Stimulated activated CD8-positive, alpha-beta memory T cell treated with anti-CD3 and anti-CD28 coated beads, Interleukin-12 subunit alpha, Interleukin-12 subunit beta, amount 100 ng/mL, for 4 hours (primary cell): ENCODE results near the gene SMG6.
"Not testable (repeated sequence)": the region's sequence is repeated elsewhere in the genome, so short reads cannot be mapped to it uniquely, and the experiment has no call there.

Experiments used
- DNase-seq: peaks from one replicate; pipeline ENCODE4 v3.0.0-alpha.2; 2020; ENCODE audit warnings: low read depth

SMG6 gene

DNA sequence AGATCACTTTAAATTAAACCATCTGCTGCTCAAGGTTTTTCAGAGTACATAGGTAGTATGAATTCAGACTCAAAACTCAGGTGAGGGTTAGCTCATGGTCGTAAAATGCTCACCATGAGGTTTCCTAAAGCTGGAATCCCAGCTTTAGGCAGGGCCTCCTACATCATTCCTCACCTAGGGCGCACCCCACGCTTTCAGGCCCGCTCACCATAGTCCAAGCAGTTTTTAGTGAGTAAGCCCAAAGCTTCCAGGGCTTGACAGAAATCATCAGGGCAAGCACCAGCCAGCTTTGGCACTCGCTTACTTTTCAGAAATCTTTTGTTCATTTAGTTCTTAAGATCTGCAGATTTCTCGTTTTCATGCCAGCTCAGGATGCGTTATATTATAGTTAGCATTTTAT lies 158.9 kb downstream of the SMG6 start:
- DNase-seq: no peak

- no peak for DNase-seq
Observed at GRCh38 chr17:2143332-2143731, 160.3 kb downstream of the SMG6 start.

DNA sequence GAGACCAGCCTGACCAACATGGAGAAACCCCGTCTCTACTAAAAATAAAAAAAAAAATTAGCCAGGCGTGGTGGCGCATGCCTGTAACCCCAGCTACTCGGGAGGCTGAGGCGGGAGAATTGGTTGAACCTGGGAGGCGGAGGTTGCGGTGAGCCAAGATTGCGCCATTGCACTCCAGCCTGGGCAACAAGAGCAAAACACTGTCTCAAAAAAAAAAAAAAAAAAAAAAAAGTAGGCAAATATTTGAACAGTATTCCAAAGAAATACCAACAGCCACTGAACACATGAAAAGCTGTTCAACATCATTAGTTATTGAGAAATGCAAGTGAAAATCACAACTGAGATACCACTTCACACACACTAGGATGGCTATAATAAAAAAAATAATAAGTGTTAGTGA lies 160.9 kb downstream of the SMG6 start:
- DNase-seq: not testable (repeated sequence)

DNA sequence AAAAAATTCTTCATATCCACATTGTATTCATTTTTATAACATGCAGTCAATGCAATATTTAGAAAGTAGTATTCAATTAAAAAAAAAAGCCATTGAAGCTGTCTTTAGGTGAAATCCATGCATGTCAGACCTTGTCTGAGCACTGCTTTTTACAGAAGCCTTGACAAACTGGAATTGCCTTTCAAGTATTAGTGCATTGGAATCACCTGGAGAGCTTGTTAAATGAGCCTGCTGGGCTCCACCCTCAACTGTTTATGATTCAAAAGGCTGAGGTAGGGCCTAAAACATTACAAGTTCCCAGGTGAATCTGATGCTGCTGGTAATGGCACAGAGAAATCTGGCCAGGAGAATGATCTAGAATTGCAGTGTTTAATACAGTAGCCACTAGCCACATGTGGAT lies 162.9 kb downstream of the SMG6 start:
- DNase-seq: no peak

GRCh38 chr17:2138761-2139160 lies 164.8 kb downstream of the SMG6 start:
- DNase-seq: no peak

- DNase-seq: no peak
Observed at GRCh38 chr17:2138318-2138717, 165.3 kb downstream of the SMG6 start.

GRCh38 chr17:2137342-2138098 lies 166.1 kb downstream of the SMG6 start:
- no peak for DNase-seq

DNA sequence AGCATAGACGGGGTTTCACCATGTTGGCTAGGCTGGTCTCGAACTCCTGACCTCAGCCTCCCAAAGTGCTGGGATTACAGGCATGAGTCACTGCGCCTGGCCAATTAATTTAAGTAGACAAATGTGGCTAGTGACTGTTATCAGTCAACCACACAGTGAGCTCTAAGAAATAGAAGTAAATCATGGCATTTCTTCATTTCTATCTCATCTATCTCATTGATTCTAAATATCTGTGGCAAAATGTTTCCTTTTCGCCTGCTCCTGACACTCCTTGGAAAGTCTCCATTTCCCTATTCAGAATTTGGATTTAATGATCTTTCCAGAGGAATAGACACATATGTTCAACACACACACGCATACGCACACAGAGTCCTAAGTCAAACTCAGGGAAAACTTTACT lies 167.3 kb downstream of the SMG6 start:
- no peak for DNase-seq

DNA sequence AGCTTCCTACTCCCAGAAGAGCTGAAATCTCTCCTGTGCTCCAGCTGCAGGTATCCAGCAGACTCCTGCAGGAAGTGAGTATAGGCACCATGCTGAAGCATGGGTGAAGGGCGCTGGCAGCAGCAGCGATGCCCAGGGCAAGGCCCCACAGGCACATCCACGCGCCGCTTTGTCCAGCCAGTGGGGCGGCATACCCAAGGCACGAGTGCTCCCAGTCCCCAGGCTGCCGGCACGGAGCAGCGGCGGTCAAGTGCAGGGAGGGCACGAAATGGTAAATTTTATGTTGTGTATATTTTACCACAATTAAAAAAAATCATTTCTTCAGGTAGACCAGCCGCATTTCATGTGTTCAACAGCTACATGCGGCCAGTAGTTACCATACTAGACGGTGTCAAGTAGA lies 175.6 kb downstream of the SMG6 start:
- no peak for DNase-seq

GRCh38 chr17:2125013-2125535 lies 178.5 kb downstream of the SMG6 start:
- DNase-seq: no peak

DNA sequence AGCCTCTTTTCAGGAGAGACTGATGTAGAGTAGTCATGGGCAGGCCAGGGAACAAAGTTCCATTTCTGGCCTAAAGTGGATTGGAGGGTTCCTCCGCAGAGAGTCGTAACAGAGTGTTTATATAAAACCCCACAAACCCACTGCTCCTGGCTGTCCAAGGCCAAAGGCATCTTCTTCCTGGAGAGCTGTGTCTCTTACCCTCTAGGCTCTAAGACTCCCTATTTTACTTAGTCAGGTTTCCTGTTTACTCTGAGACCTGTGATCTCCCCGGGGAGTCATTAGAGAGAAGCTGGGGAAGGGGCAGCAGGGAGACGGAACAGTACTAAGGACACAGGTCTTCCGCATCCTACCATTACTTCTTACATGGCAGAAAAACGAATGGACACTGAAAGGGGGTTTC lies 179.2 kb downstream of the SMG6 start:
- DNase-seq: no peak

GRCh38 chr17:2123375-2124251 lies 180.0 kb downstream of the SMG6 start:
- no peak for DNase-seq

GRCh38 chr17:2122641-2123302 lies 180.8 kb downstream of the SMG6 start:
- DNase-seq: no peak

DNA sequence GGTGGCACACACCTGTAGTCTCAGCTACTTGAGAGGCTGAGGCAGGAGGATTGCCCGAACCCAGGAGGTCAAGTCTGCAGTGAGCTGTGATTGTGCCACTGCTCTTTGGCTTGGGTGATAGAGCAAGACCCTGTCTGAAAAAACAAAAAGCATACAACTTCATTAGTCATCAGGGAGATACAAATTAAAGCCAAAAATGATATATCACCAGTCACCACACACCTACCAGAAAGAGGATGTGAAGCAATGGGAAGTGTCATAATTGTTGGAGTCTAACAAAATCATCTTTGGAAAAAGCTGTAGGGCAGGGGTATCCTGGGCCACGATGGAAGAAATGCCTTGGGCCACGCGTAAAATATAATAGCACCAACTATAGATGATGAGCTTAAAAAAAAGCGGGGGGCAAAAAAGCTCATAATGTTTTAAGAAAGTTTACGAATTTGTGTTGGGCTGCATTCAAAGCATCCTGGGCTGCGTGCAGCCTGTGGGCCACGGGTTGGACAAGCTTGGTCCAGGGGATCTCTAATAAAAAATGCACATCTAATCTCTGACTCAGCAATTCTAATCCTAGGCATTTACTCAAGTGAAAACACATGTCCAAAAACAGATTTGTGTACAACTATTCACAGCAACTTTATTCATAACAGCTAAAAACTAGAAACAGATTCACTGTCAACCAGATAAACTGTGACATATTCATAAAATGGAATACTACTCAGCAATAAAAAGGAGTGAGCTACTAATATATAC lies 182.8 kb downstream of the SMG6 start:
- DNase-seq: no peak

DNA sequence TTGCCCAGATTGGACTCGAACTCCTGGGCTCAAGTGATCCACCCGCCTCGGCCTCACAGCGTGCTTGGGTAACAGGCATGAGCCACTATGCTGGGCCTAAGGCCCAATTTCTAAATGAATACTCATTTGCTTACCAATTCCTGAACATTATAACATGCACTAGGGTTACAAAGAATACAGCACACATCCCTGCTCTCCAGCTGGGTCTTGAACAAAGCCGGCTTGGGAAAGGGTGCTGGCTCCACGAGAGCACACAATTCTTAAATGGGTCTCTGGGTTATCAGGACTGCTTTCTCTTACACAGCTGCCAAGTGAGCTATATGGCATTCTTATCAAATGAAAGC lies 190.3 kb downstream of the SMG6 start:
- DNase-seq: no peak

- no peak for DNase-seq
Observed at GRCh38 chr17:2111691-2112090, 191.9 kb downstream of the SMG6 start.

GRCh38 chr17:2110436-2110835 lies 193.1 kb downstream of the SMG6 start:
- DNase-seq: no peak

DNA sequence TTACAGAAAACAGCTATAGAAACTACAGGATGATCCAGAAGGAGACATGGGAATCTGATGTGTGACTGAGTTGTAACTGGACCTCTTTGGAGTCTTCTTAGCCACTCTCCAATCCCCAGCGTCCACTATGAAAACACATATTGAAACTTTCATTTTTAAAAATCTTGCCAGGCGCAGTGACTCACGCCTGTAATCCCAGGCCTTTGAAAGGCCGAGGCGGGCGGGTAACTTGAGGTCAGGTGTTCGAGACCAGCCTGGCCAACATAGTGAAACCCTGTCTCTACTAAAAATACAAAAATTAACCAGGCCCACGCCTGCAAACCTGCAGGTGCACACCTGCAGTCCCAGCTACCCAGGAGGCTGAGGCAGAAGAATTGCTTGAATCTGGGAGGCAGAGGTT lies 195.4 kb downstream of the SMG6 start:
- DNase-seq: no peak

GRCh38 chr17:2107506-2107905 lies 196.1 kb downstream of the SMG6 start:
- no peak for DNase-seq

DNA sequence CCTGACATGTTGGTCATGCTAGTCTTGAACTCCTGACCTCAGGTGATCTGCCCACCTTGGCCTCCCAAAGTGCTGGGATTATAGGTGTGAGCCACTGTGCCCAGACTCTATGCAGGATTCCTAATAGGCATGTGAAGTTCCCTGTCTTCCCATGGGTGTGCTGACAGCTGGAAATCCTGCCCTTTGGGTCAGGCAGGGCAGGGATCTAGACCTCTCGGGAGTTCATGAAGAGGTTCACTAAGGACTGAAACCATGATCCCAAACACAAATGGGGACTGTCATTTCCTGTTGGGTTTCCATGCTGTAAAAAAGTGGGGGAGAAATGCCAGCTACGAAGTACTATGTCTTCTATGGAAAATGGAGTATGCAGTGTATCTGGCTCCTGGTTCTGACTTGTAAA lies 196.5 kb downstream of the SMG6 start:
- DNase-seq: no peak

DNA sequence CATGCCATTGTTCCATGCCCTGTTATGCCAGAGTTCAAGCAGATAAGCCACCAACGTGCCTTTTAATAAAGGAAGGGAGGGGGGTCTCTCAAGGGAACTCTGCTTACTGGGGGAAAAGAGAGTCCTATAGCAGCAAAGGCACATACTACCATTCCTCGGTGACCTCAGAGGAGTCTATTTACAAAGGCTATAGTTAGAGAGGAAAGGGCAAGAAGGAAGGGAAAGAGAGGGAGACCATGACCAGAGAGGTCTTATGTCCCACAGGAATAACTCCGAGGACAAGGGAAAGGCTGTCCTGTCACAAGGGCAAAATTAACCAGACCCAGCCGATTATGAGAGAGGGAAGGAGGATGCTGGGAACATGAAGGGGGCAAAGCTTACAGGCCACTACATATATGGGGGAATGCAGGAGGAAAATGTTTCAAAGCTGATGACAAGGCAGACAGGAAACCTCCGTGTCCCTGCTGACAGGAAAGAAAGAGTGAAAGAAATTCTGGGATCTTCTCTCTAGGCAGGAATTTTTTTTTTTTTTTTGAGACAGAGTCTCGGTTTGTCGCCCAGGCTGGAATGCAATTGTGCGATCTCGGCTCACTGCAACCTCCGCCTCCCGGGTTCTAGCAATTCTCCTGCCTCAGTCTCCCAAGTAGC lies 197.2 kb downstream of the SMG6 start:
- DNase-seq: no peak

DNA sequence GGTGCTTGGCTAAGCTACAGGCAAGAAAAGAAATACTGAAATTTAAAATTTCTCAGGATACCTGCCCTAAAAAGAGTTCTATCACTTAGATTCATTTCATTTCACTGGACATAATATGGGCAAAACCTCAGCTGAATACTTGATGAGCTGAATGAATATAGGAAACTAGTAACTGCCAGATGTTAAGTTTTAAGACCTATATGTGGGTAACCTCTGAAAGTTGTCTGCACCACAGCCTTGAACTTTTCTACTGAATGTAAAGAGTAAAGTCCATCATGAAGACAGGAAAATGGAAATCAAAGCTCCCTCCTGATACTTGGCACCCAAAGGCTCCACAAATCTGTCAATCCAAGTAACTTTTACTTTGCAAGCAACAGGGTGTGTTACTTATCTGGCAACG lies 197.9 kb downstream of the SMG6 start:
- no peak for DNase-seq
